Right renal cortex interstitium (tissue), 3 donors: Measurements from ENCODE around the gene CTSH. TPM values are rescaled to one million over a fixed set of nuclear protein-coding genes. Genes with fewer than 3 reads are reported as not detected.

Experiments
- polyA plus RNA-seq, 3 donors: library from polyadenylated mRNA; unstranded; fragments of 120-200 nt; gene quantifications; one replicate each; pipeline ENCODE4 v1.2.1, GENCODE V29; 2013; ENCODE audit not compliant: insufficient read length in 3 of 3

The CTSH gene
- polyA plus RNA-seq, 3 donors, result 175 to 197 (median 194) TPM

Other genes starting within 250 kb of the CTSH start
- gene ADAMTS7, start 133.6 kb downstream of the CTSH start, polyA plus RNA-seq, result 10 to 100 TPM; 17.8 to 18.8 (median 18.7) TPM
- gene MORF4L1, start 72.2 kb downstream of the CTSH start, polyA plus RNA-seq, result 100 to 1,000 TPM; 791 to 885 (median 842) TPM
- under 1 TPM; 0.21 to 0.82 (median 0.43) TPM for gene RASGRF1, start 145.7 kb upstream of the CTSH start, polyA plus RNA-seq